Fibroblast of pulmonary artery (primary cell): ENCODE data around the gene PCDHB16.
A peak's percentile ranks its signal among the peaks of the same experiment; 100 is the strongest.
"Not testable (repeated sequence)": the region's sequence is repeated elsewhere in the genome, so short reads cannot be mapped to it uniquely, and the experiment has no call there.

Source experiments
- DNase-seq: peaks from one replicate; pipeline ENCODE4 v3.0.0-alpha.2; 2010; ENCODE audit warnings: low read depth
- H3K4me3 ChIP-seq: replicated peaks from 2 replicates; pipeline ENCODE4 v1.5.1; 2011; ENCODE audit warnings: low read depth, mild to moderate bottlenecking, control low read depth, low read length, moderate library complexity
- CTCF ChIP-seq: IDR thresholded peaks from 2 replicates; pipeline ENCODE4 v1.5.1; 2011; ENCODE audit warnings: mild to moderate bottlenecking, control low read depth, low read length, inconsistent platforms; ENCODE audit errors: missing control alignments

The PCDHB16 gene

GRCh38 chr5:141180313-141180712 lies 1.9 kb upstream of the PCDHB16 start:
- no peak for TF ChIP-seq CTCF
- no peak for DNase-seq
- no peak overlapping the region for H3K4me3 ChIP-seq

- DNase-seq, H3K4me3 ChIP-seq: not testable (repeated sequence)
Measured at GRCh38 chr5:141184117-141184855, 2.1 kb downstream of the PCDHB16 start.

GRCh38 chr5:141186897-141187512 lies 4.8 kb downstream of the PCDHB16 start, which contains the start of gene PCDHB9:
Gene PCDHB9, plus strand, starts transcription at chr5:141187161. Its CDS starts 158 bp downstream, at chr5:141187319.
- DNase-seq, result peak; percentile 7
- H3K4me3 ChIP-seq, result no peak within 1 kb of the TSS
- TF ChIP-seq CTCF, result peak; percentile 25

- H3K4me3 ChIP-seq, DNase-seq: not testable (repeated sequence)
Measured at GRCh38 chr5:141188682-141189081, 6.5 kb downstream of the PCDHB16 start.

GRCh38 chr5:141189131-141189530 lies 6.9 kb downstream of the PCDHB16 start:
- DNase-seq, H3K4me3 ChIP-seq: not testable (repeated sequence)

- H3K4me3 ChIP-seq, result no peak within 1 kb of the TSS
- peak; percentile 24 for TF ChIP-seq CTCF
- DNase-seq, result peak; percentile 13
Measured at GRCh38 chr5:141192110-141192725, 10.0 kb downstream of the PCDHB16 start, which contains the start of gene PCDHB10. Gene PCDHB10, plus strand, starts transcription at chr5:141192353. Its CDS starts 200 bp downstream, at chr5:141192553.

- DNase-seq, H3K4me3 ChIP-seq: not testable (repeated sequence)
Measured at GRCh38 chr5:141194332-141194731, 12.1 kb downstream of the PCDHB16 start.

- no peak overlapping the region for H3K4me3 ChIP-seq
- no peak for TF ChIP-seq CTCF
- no peak for DNase-seq
Measured at GRCh38 chr5:141196363-141196762, 14.2 kb downstream of the PCDHB16 start.
